ENCODE measurements around the gene KCNH2. TPM values are rescaled to one million over a fixed set of nuclear protein-coding genes. Genes with fewer than 3 reads are reported as not detected.

Gene KCNH2
- total and polyA plus RNA-seq, 2 of the 13 experiments (the other 11 are each of a cell fraction or from before 2014, with no cell fraction given) = 0.09 to 0.11 TPM

DNA sequence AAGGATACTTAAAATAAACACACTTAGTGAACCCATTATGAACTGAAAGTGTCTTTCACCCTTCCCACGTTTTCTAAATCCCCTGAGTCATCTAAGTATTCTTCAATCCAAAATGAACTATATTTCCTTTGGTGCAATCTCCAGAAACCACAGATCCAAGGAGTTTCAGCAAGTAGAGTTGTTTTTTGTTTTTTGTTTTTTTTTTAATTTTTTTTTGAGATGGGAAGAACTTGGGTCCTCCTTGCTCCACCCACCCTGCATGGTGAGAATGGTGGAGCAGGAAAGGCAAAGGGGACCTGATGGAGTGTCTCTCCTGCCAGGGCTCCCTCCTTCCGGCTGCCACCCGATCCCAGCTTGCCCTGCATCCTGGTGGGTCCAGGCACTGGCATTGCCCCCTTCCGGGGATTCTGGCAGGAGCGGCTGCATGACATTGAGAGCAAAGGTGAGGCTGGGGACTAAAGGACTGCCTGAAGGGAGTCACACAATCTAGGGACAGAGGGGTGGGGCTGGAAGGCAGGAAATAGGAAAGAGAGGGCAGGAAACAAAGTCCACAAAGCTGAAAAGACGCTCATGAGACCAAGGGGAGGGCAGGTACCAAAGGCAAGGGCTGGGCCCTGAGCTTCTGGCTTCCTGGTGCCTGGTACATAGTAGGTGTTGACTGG lies 34.0 kb upstream of the KCNH2 start (continued):
- TF ChIP-seq KIAA2018 (CRISPR knock-in tag; IDR thresholded peaks at IDR 0.05; ENCODE audit: borderline replicate concordance) = no peak
- no peak for TF ChIP-seq XBP1 (CRISPR knock-in tag; IDR thresholded peaks at IDR 0.05)
- TF ChIP-seq, protein P1, sequence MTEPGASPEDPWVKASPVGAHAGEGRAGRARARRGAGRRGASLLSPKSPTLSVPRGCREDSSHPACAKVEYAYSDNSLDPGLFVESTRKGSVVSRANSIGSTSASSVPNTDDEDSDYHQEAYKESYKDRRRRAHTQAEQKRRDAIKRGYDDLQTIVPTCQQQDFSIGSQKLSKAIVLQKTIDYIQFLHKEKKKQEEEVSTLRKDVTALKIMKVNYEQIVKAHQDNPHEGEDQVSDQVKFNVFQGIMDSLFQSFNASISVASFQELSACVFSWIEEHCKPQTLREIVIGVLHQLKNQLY (CRISPR knock-in tag; IDR thresholded peaks at IDR 0.05) = no peak
- TF ChIP-seq ZNF510 (CRISPR knock-in tag; IDR thresholded peaks at IDR 0.05; ENCODE audit: low read depth) = no peak
- no peak for TF ChIP-seq ZBTB3 (CRISPR knock-in tag; IDR thresholded peaks at IDR 0.05; ENCODE audit: borderline replicate concordance, low read depth)
- no peak for TF ChIP-seq ZNF720 (CRISPR knock-in tag; IDR thresholded peaks at IDR 0.05)
- 0 out of 2 replicates have a peak, but pooled peaks have one; percentile 41 for TF ChIP-seq ZNF367 (CRISPR knock-in tag; IDR thresholded peaks at IDR 0.05; ENCODE audit: borderline replicate concordance)
- TF ChIP-seq ZNF543 (CRISPR knock-in tag; IDR thresholded peaks at IDR 0.05) = 0 out of 2 replicates have a peak, but pooled peaks have one; percentile 50
- no peak for TF ChIP-seq AHR (CRISPR knock-in tag; IDR thresholded peaks at IDR 0.05)
- TF ChIP-seq KMT2A (CRISPR knock-in tag; IDR thresholded peaks at IDR 0.05) = no peak
- no peak for TF ChIP-seq ZNF33A (CRISPR knock-in tag; IDR thresholded peaks at IDR 0.05; ENCODE audit: borderline replicate concordance)
- TF ChIP-seq ZNF10 (CRISPR knock-in tag; IDR thresholded peaks at IDR 0.05; ENCODE audit: borderline replicate concordance, low read depth) = no peak
- 0 out of 2 replicates have a peak, but pooled peaks have one; percentile 20 for TF ChIP-seq ZNF629 (CRISPR knock-in tag; conservative IDR thresholded peaks at IDR 0.05)
- no peak for TF ChIP-seq RBAK (CRISPR knock-in tag; IDR thresholded peaks at IDR 0.05)
- TF ChIP-seq PRMT3 (CRISPR knock-in tag; IDR thresholded peaks at IDR 0.05; ENCODE audit: borderline replicate concordance, low read depth) = no peak
- no peak for TF ChIP-seq CBX2 (IDR thresholded peaks at IDR 0.05; ENCODE audit: low read depth, low read length)
- TF ChIP-seq CBX2 (CRISPR knock-in tag; IDR thresholded peaks at IDR 0.05; ENCODE audit: low read depth) = no peak

Measured in HepG2 (cell line).